Chondrocyte (in vitro differentiated cells): ENCODE results near the gene SPACDR. TPM values are rescaled to one million over a fixed set of nuclear protein-coding genes. Genes with fewer than 3 reads are reported as not detected.

Experiments used
- DNase-seq: peaks from one replicate; pipeline ENCODE4 v3.0.0; 2021; ENCODE audit warnings: mixed read lengths, low spot score
- H3K27ac Mint-ChIP-seq: one replicate; pipeline ENCODE4 v1.8.0; 2021; ENCODE audit warnings: mild to moderate bottlenecking, moderate library complexity, mixed read lengths; ENCODE audit not compliant: unreplicated experiment
- H3K27me3 Mint-ChIP-seq: 2 replicates; pipeline ENCODE4 v1.8.0; 2021; ENCODE audit warnings: low read depth, mixed read lengths
- H3K36me3 Mint-ChIP-seq: 2 replicates; pipeline ENCODE4 v1.8.0; 2021; ENCODE audit warnings: low read depth, mixed read lengths
- H3K4me1 Mint-ChIP-seq: 2 replicates; pipeline ENCODE4 v1.8.0; 2021; ENCODE audit warnings: low read depth, mild to moderate bottlenecking, mixed read lengths
- H3K4me3 Mint-ChIP-seq: one replicate; pipeline ENCODE4 v1.8.0; 2021; ENCODE audit warnings: mild to moderate bottlenecking, moderate library complexity, mixed read lengths; ENCODE audit not compliant: unreplicated experiment
- H3K9me3 Mint-ChIP-seq: 2 replicates; pipeline ENCODE4 v1.8.0; 2021; ENCODE audit warnings: low read depth, mixed read lengths
- CTCF ChIP-seq: fragments of 200-600 bp; sonication (generic); IDR thresholded peaks from 2 replicates; pipeline ENCODE4 v1.5.0; 2021; ENCODE audit warnings: antibody characterized with exemption, mild to moderate bottlenecking, moderate library complexity
- total RNA-seq: library from RNA; stranded (reverse); gene quantifications from 3 replicates; pipeline ENCODE4 v1.2.1, GENCODE V29; 2021

The SPACDR gene
- total RNA-seq, 1 donor from 2014 or later: 0.42 TPM

- TF ChIP-seq CTCF: peak; percentile 98
- no peak for DNase-seq
- peaks cover 13% of the 10 kb centered on the region for H3K4me1 Mint-ChIP-seq
These were observed 19.1 kb upstream of the SPACDR start for GRCh38 chr7:100483090-100483721.

GRCh38 chr7:100482728-100483089, 18.6 kb upstream of the SPACDR start:
- no peak for TF ChIP-seq CTCF
- peak overlapping the region; percentile 72 for H3K4me3 Mint-ChIP-seq
- DNase-seq: no peak
- no peaks in the 10 kb centered on the region for H3K36me3 Mint-ChIP-seq
- H3K27ac Mint-ChIP-seq: no peak overlapping the region
- H3K4me1 Mint-ChIP-seq: peaks cover 13% of the 10 kb centered on the region
- no peaks in the 10 kb centered on the region for H3K27me3 Mint-ChIP-seq
- no peaks in the 10 kb centered on the region for H3K9me3 Mint-ChIP-seq

More at GRCh38 chr7:100483090-100483721, 19.1 kb upstream of the SPACDR start:
- Mint-ChIP-seq H3K9me3 (no peaks in the 10 kb centered on the region), H3K27ac (no peak overlapping the region), H3K4me3 (peak overlapping the region; percentile 72), H3K27me3 (no peaks in the 10 kb centered on the region), H3K36me3 (no peaks in the 10 kb centered on the region)

- TF ChIP-seq CTCF: no peak
- peaks cover 20% of the 10 kb centered on the region for H3K4me1 Mint-ChIP-seq
- H3K4me3 Mint-ChIP-seq: no peak overlapping the region
- H3K27me3 Mint-ChIP-seq: no peaks in the 10 kb centered on the region
- no peaks in the 10 kb centered on the region for H3K9me3 Mint-ChIP-seq
- peaks cover 2% of the 10 kb centered on the region for H3K36me3 Mint-ChIP-seq
- DNase-seq: no peak
- no peak overlapping the region for H3K27ac Mint-ChIP-seq
These were observed 17.4 kb upstream of the SPACDR start for GRCh38 chr7:100481466-100481865.

- peak; percentile 97 for DNase-seq
- no peaks in the 10 kb centered on the region for H3K27me3 Mint-ChIP-seq
- peak within 1 kb of the TSS; percentile 71 for H3K27ac Mint-ChIP-seq
- H3K36me3 Mint-ChIP-seq: peaks cover 2% of the 10 kb centered on the region
- H3K4me3 Mint-ChIP-seq: peak within 1 kb of the TSS; percentile 90
- TF ChIP-seq CTCF: no peak
- H3K9me3 Mint-ChIP-seq: no peaks in the 10 kb centered on the region
- peaks cover 29% of the 10 kb centered on the region for H3K4me1 Mint-ChIP-seq
These were observed 15.0 kb upstream of the SPACDR start, which contains the start of gene TSC22D4 for GRCh38 chr7:100478958-100479660. Gene TSC22D4 (minus strand): TSS chr7:100479214. CDS start chr7:100478038, 1,176 bp downstream.

GRCh38 chr7:100477871-100478267, 13.8 kb upstream of the SPACDR start:
- DNase-seq: no peak
- peaks cover 4% of the 10 kb centered on the region for H3K36me3 Mint-ChIP-seq
- H3K27me3 Mint-ChIP-seq: no peaks in the 10 kb centered on the region
- TF ChIP-seq CTCF: no peak
- peak overlapping the region; percentile 90 for H3K4me3 Mint-ChIP-seq
- H3K27ac Mint-ChIP-seq: peak overlapping the region; percentile 57
- peaks cover 30% of the 10 kb centered on the region for H3K4me1 Mint-ChIP-seq
- H3K9me3 Mint-ChIP-seq: no peaks in the 10 kb centered on the region
